SIG-M5 treated with dmso at 0.1 percent for 504 hours (cell line): ENCODE data around the gene LARGE2.
A peak's percentile ranks its signal among the peaks of the same experiment; 100 is the strongest.

ENCODE experiments used
- DNase-seq: peaks from one replicate; lab custom pipeline; 2025; ENCODE audit not compliant: unreplicated experiment; lab: John Stamatoyannopoulos, UW

LARGE2 gene

GRCh38 chr11:45928535-45929215 lies 6.2 kb downstream of the LARGE2 start:
- DNase-seq, result no peak

DNA sequence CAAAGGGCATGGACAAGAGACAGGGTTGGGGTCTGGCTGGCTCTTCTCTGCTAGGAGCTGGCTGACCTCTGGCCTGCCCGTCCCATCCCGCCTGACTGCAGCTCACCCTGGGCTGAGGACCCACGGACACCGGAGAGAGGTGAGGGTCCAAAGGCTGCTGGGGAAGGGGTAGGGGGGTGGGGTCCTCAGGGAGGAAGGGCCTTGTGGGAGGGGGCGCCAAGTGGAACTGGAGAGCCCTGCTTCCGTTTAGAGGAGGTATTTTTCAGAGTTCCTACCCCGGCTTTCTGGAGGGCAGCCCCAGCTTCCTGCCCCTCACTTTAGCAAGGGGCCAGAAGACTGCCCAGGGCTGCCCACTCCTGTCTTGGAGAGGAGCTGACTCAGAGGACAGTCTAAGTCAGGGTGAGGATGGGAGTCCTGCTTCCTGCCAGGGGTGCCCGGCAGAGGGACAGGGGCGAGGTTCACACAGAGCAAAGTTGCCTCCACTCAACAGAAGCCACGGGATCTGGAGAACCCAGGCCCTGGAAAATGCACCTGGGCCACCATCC lies 7.1 kb downstream of the LARGE2 start:
- DNase-seq, result no peak

GRCh38 chr11:45930031-45930794 lies 7.8 kb downstream of the LARGE2 start:
- no peak for DNase-seq

DNA sequence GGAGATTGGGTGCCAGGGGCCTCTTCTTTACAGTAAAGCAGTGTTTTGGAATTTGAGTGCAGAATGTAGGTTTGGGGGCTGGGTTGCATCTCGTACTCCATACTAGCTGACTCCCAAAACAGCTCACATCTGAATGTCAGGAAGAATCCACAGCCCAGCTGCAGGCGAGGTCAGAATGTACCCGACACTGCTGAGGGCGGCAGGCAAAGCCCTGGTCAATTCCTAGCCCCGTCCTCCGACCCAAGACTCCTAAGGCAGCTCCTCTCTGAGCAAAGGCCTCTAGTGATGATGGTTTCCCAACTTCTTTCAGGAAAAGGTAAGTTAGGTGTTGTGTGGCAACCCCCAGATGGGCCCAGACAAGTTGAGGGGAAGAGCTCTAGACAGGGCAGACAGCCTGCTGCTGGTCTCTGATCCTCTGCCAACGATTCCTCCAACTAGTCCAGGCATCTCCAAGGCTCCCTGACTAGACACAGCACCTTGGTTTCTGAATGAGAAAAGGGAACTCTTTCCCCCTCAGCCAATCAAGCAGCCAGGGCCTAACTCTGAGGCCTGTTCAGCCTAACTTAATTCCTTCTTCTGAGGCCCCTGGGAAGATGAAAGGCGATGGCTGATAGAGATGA lies 8.6 kb downstream of the LARGE2 start:
- DNase-seq, result no peak

DNA sequence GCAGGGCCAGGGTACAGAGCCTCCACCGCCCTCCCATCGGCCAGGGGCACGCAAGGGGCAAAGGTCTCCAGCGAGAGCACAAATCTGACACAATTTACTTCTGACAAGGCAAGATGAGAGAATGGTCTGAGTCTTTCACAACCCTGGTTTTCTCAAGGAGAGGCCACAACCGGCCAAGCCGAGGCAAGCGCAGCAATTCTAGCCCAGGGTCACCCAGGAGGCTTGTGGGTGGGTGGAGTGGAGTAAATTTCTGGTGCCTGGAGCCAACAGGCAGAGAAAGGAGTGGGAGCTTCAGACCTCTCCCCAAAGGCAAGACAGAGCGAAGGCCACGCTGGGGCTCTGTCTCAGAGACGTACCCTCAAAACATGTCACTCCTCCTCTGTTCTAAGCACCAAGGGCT lies 9.3 kb downstream of the LARGE2 start:
- DNase-seq, result no peak

DNA sequence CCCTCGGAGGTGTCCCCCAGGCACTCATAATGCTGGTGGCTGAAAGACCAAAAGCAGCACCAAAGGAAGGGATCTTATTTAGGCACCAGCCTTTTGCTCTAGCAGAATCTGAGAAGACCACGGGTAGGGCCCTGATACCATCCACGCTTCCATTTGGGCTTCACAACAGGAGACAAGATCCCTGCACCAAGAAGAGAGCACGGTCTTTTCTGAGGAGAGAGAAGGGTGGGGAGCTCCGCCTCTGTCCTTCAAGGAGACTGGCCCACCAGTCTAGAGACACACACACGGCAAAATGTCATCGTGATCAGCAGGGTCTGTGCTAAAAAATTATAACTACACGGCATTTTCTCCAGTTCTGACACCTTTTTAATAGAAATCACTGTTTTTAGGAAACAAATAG lies 9.8 kb downstream of the LARGE2 start:
- DNase-seq, result no peak

DNA sequence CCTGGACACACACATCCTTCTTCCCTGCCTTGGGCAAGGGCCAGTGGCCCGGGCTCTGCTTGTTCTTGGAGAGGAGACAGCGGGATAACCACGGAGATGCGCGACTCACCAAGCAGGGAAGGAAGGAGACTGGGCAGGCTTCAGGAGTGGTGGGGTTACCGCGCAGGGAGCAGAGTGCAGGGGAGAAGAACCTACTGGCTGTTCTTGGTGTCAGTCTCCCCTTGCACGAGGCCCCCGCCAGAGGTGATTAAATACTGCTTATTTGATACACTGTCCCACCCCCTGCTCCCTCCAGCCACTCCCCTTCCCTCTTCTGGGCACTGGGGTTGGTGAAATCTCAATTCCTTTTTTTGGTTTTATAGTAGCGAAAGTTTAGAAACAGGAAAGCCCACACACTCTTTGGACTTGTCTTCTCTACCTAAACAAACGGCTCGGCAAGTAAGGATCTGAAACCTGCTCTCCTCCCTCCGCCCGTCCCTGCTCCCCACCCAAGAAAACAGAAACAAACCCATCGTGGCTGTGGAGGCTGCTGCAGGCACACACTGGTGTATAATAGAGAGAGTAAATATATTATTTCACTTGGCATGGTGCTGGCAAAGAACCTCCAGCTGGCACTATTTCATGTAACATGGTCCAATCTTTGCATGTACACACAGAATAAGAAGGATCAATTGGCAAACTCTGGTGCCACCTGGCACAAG lies 10.8 kb downstream of the LARGE2 start:
- peak; percentile 78 for DNase-seq

DNA sequence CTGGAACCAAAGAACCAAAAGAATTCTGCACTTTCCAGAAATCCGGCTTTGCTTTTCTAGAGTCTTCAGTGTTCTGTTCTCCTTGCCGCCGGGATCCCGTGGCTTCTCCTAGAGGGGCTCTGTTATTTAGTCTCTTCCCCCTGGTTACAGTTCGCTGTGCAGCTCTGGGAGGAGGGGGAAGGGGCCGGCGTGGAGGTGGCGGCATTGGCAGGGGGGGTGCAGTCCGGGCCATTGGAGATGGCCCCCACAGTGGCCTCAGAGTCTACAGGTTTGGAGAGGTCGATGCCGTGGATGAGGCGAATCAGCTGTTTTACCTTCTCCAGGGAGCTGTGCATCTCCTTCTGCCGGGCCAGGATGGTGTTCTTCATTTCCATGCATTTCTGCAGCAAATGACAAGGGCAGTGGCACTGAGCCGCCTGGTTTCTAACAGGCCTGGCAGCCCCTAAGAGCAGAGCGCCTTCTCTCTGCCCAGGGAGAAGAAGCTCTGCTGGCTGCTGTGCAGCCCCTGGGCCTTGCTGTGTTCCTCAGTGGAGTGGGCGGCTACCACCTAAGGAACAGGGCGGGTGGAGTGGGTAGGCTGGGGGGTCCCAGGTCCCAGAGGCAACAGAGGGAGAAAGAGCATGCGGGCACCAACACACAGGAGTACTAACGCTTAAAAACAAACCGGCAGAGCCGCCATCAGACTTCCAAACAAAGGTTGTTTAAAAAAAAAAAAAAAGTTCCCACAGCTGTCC lies 11.6 kb downstream of the LARGE2 start:
- no peak for DNase-seq

DNA sequence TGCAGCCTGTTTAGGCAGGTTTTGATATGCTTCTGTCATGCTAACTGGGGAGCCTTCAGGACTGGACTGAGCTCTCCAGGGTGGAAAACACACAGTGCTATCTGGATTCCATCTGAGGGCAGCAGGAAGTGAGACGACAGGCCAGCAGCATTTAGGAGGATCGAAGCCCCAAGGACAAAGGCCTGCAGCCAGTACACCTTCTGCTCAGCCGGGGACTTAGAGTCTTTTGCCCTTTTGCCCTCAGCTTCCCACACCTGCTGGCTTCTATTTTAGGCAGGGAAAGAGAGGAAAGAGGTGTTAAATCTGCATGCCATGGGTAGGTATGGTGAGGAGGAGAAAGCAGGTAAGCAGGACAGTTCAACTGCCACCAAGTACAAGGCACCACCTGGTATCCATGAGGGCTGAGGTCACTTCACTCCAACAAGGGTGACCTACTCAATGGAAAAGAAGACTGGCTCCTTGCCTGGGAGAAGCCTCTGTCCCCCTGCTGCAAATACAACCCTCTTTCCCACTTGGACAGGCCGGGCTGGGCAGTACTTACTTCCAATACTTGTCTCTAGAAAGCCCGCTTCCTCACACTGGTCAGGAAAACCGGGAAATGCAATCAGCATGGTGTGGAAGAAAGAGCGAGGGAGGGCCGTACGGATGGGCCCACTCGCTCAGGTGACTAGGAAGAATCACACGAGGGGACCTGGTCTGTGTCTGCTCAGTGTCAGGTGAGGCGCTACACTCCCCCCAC lies 12.3 kb downstream of the LARGE2 start:
- DNase-seq, result no peak

- no peak for DNase-seq
Measured at GRCh38 chr11:45935349-45936064, 13.1 kb downstream of the LARGE2 start.

DNA sequence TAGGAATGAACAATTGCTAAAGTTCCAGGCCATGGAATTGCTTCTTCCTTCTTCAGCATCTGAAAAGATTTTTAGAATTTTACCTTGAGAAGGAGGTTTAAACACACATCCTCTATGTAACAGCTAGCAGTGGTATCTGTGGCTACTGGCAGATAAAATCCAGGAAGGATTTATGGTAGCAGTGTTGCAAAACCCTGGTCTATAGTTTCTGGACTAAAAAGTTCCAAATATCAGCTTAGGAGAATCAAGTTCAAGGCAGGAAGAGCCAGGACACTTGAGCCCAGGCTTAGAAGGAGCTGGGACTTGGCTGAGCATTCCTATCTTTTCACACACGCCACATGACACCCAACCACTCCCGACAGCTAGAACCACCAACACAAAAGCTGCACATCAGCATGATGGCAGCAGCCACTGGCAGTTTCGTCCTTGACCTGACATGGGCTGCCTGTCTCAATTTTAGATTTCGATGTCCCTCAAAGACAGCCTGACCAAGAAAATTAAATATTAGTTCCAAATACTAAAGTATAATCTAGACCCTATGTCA lies 14.1 kb downstream of the LARGE2 start:
- DNase-seq, result no peak

DNA sequence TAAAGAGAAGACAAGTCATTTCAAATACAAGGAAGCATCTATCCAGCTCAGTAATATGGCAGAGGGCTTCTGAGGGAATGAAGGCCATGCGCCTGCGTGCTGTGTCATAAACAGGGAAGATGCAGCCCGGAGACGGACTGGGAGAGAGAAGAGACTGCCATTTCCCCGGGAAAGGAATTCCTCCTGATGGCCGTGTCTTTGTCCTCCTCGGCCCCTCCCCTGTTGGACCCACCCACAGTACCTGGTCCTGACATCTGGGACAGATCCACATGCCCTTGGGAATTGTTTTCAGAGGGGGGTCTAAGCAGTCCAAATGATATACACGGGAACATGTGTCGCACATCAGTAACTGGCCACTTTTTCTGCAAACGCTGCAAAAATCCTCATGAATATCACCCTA lies 15.5 kb downstream of the LARGE2 start:
- DNase-seq, result no peak

DNA sequence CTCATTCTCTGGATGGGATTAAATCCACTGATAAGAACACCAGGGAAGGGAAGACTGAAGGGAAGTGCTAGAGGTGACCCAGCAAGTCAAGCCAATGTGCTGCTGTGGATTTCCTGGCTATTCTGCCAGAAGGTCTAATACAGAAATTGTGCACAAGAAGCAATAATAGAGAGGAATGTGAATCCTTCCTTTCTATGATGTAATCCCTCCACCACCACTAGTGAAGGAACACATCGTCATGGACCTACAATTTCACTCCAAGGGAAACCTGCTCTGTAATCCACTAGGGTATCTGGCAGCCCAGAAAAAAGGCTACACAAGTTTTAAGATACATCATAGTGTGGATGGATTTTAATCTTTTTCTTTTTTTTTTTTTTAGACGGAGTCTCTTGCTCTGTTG lies 17.4 kb downstream of the LARGE2 start:
- no peak for DNase-seq

DNA sequence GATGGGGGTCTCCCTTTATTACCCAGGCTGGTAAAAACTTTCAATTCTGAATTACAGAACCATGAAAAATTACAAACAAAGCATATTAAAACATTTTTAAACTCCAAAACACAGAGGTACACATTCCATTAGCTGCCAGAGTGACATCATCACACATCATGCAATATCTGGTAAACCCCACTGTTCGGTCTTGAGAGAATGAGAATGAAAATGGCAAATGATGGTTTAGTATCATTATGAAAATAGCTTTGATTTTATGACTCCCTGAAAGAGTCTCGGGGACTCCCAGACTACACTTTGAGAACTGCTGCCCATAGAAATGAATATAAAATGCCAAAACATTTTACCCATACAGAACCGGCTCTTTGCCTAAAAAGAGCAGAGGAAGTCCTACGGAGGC lies 18.8 kb downstream of the LARGE2 start:
- DNase-seq, result no peak

DNA sequence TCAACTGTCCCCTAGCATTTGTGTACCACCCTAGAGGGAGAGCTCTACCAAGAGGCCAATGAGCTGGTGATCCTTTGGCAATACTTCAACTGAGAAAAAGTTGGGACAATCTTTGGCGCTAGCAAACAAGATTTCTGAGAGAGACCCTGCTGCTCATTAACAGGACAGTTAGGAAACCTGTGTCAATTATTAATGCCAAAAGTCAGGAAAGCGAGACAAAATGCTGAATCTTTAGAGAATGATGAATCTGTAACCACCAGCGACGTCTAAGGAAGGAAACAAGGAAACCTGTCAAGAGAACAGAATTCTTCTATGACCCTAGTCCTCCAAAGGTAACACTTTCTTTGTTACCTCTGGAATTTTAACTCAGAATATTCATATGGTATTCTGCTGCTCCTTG lies 19.9 kb downstream of the LARGE2 start:
- DNase-seq, result no peak

GRCh38 chr11:45945397-45945999 lies 23.0 kb downstream of the LARGE2 start:
- DNase-seq, result no peak

DNA sequence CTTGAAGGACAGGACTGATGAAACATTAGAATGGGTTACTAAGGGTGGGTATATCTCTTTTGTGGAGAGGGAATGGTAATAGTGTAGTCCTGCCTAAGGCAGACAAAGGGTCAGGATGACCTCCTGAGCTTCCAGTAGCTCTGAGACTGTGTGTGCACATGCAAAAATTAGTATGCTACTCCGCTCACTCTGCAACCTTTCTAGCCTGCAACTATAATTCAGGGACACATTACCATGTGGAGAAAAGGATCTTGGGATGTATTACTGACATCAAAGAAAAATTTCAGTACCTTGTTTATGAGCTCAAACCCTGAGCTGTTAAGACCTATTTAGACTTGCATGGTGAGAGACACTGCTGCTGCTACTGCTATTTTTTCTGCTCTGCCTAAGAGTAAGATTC lies 25.4 kb downstream of the LARGE2 start:
- DNase-seq, result no peak

GRCh38 chr11:45948356-45948755 lies 25.9 kb downstream of the LARGE2 start:
- DNase-seq, result no peak

- no peak for DNase-seq
Measured at GRCh38 chr11:45949992-45950407, 27.5 kb downstream of the LARGE2 start.
